Pancreas (tissue), 10 donors: ENCODE results near the gene MSI2. TPM values are rescaled to one million over a fixed set of nuclear protein-coding genes. Genes with fewer than 3 reads are reported as not detected.

Experiments used
- ATAC-seq, 4 donors: fragments of 200-7000 bp; cut with Tn5 transposase; one replicate each; pipeline versions ENCODE4 v1.8.0 to v1.9.1; 2020; ENCODE audit warnings: mild to moderate bottlenecking in 4 of 4, moderate library complexity in 4 of 4
- DNase-seq, 6 donors: peaks; one replicate each; pipeline ENCODE4 v3.0.0-alpha.2; 2020
- FAIRE-seq: peaks from 2 replicates; lab custom pipeline; 2012; peaks lifted over from hg19 to GRCh38; lab: Jason Lieb, UNC
- H3K27ac ChIP-seq, 4 donors: fragments of 200-600 bp; sonication (generic); 1 replicate in 3 of 4; 2 replicates in 1 of 4; pipeline versions ENCODE4 v1.5.0 to v1.8.0; 2020
- H3K27me3 ChIP-seq, 4 donors: fragments of 200-600 bp; one replicate each; pipeline ENCODE4 v1.8.0; 2021
- H3K36me3 ChIP-seq, 3 donors: fragments of 200-600 bp; sonication (generic) in 1 of 3; one replicate each; pipeline versions ENCODE4 v1.5.0 to v1.8.0; 2020 to 2021
- H3K4me1 ChIP-seq, 3 donors: fragments of 200-600 bp; one replicate each; pipeline ENCODE4 v1.8.0; 2021
- H3K4me3 ChIP-seq, 4 donors: fragments of 200-600 bp; sonication (generic) in 2 of 4; one replicate each; pipeline versions ENCODE4 v1.5.0 to v1.8.0; 2020 to 2021
- H3K9me3 ChIP-seq, 4 donors: fragments of 200-600 bp; one replicate each; pipeline ENCODE4 v1.8.0; 2021
- whole genome bisulfite sequencing, 2 donors: extraction: QIAGEN DNeasy Blood & Tissue Kit; methylation state at CpG; one replicate each; pipeline ENCODE4 v1.1.7; 2013; 5-methylcytosine and 5-hydroxymethylcytosine counted together
- intact Hi-C, 3 donors: fragments of 100-400 bp; cut with DNase I; formaldehyde crosslinking; loops; one replicate each; pipeline versions ENCODE4 v1.11.1 to v1.14.2; 2022
- polyA plus RNA-seq, 2 donors: library from polyadenylated mRNA; stranded (reverse); fragments of 200-250 nt; gene quantifications; one replicate each; pipeline ENCODE4 v1.2.3, GENCODE V29; 2013
- total RNA-seq, 6 donors: library from RNA; stranded (reverse); fragmentation: NEBNext Ultra II Directional in 4 of 6; extraction: Animal tissue kit (Norgen Biotek cat#: 25700) in 4 of 6; gene quantifications; one replicate each; pipeline versions ENCODE4 v1.2.1 to v1.2.4, GENCODE V29; 2021 to 2023
- TF ChIP-seq, protein P1 (sequence below), 4 donors: fragments of 200-600 bp; sonication (generic) in 3 of 4; IDR thresholded peaks; one replicate each; pipeline versions ENCODE4 v1.5.0 to v1.8.0; 2021; ENCODE audit warnings: antibody characterized with exemption in 4 of 4
- donor health status: healthy with polysubstance abuse.
- donor health status: DM: no; HTN: no; CAD: no; lungs with moderate emphysema.
- donor health status: DM: no; HTN: no; CAD: no.
- donor health status: control.
- donor health status: control.
- donor health status: Bipolar disorder and iron deficiency.
- donor health status: DM: yes; HTN: yes; CAD: no.
- donor health status: DM: no; HTN: no; CAD: no.
- donor health status: DM: no; HTN: no; CAD: no.
- donor health status: DM: yes; HTN: yes; CAD: no.

Gene MSI2
- total and polyA plus RNA-seq, 8 donors = 10.4 to 48.9 (median 30.1) TPM

DNA sequence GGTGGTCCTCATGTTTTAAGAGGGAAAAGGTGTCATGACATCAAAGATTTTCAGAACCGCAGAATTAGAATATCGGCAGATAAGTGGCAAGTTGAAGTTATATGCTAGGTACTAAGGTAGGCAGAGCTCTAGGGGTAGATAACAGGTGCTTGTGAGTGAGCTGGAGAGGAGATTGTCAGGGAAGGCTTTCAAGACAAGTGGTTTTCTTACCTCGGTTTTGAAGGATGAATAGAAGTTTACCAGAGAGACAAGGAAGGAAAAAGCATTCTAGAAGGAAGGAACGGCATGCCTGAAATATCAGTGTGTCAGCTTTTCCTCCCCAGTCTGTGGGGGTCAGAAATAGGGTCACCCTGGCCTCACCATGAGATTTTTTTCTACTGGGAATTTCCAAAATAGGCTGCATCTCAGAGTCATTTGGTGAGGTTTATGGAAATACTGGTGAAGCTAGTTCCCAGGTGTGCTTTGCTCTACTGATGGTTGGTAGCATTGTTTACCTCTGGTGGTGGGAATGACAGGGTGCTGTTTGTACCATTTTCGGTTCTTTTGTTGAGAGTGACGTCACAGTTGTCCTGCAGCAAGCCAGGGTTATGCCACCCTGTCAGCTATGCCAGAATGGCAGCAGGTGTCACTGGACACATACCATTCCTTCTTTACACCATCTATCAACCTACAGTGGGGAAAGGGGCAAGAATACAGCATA, 112.5 kb downstream of the MSI2 start:
- peak in 1 of 4 donors; percentile 4 for ATAC-seq
- WGBS, 2 donors = 64 to 67% methylated on average over 6 of the region's 6 CpGs
- no peaks in the 10 kb centered on the region for H3K36me3 ChIP-seq
- DNase-seq = no peak
- H3K27ac ChIP-seq = peak overlapping the region in 2 of 4 donors; percentile 70
- peaks cover 0 to 4% (median 0%) of the 10 kb centered on the region in 4 donors for H3K27me3 ChIP-seq
- no peaks in the 10 kb centered on the region for H3K9me3 ChIP-seq
- no peak overlapping the region for H3K4me3 ChIP-seq
- TF ChIP-seq, protein P1, sequence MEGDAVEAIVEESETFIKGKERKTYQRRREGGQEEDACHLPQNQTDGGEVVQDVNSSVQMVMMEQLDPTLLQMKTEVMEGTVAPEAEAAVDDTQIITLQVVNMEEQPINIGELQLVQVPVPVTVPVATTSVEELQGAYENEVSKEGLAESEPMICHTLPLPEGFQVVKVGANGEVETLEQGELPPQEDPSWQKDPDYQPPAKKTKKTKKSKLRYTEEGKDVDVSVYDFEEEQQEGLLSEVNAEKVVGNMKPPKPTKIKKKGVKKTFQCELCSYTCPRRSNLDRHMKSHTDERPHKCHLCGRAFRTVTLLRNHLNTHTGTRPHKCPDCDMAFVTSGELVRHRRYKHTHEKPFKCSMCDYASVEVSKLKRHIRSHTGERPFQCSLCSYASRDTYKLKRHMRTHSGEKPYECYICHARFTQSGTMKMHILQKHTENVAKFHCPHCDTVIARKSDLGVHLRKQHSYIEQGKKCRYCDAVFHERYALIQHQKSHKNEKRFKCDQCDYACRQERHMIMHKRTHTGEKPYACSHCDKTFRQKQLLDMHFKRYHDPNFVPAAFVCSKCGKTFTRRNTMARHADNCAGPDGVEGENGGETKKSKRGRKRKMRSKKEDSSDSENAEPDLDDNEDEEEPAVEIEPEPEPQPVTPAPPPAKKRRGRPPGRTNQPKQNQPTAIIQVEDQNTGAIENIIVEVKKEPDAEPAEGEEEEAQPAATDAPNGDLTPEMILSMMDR (IDR thresholded peaks at IDR 0.05) = no peak
- FAIRE-seq = no peak
- H3K4me1 ChIP-seq = peaks cover 17 to 29% (median 19%) of the 10 kb centered on the region in 3 donors
- intact Hi-C loops = no loop called here

GRCh38 chr17:57369509-57369945, 113.2 kb downstream of the MSI2 start:
- intact Hi-C loops = no loop called here
- 51 to 71% methylated on average over 2 of the region's 2 CpGs for WGBS, 2 donors
- no peak overlapping the region for H3K4me3 ChIP-seq
- H3K4me1 ChIP-seq = peaks cover 17 to 29% (median 19%) of the 10 kb centered on the region in 3 donors
- no peaks in the 10 kb centered on the region for H3K36me3 ChIP-seq
- TF ChIP-seq, protein P1 (IDR thresholded peaks at IDR 0.05) = no peak
- ATAC-seq (peak in 1 of 4 donors; percentile 6), DNase-seq (no peak), FAIRE-seq (no peak)
- no peaks in the 10 kb centered on the region for H3K9me3 ChIP-seq
- H3K27ac ChIP-seq = peak overlapping the region in 2 of 4 donors; percentile 70
- H3K27me3 ChIP-seq = peaks cover 0 to 9% (median 0%) of the 10 kb centered on the region in 4 donors

GRCh38 chr17:57370037-57370581, 113.8 kb downstream of the MSI2 start:
- H3K36me3 ChIP-seq = no peaks in the 10 kb centered on the region
- 63 to 66% methylated on average over 6 of the region's 6 CpGs for WGBS, 2 donors
- no peaks in the 10 kb centered on the region for H3K9me3 ChIP-seq
- H3K27ac ChIP-seq = peak overlapping the region in 3 of 4 donors; percentile 46 to 70 (median 70)
- FAIRE-seq (no peak), ATAC-seq (peak; percentile 33 to 60 (median 44)), DNase-seq (no peak)
- peaks cover 0 to 9% (median 0%) of the 10 kb centered on the region in 4 donors for H3K27me3 ChIP-seq
- TF ChIP-seq, protein P1 (IDR thresholded peaks at IDR 0.05) = no peak
- intact Hi-C loops = no loop called here
- peaks cover 17 to 29% (median 19%) of the 10 kb centered on the region in 3 donors for H3K4me1 ChIP-seq
- no peak overlapping the region for H3K4me3 ChIP-seq

GRCh38 chr17:57370619-57371018, 114.3 kb downstream of the MSI2 start:
- DNase-seq (no peak), ATAC-seq (no peak), FAIRE-seq (no peak)
- Histone ChIP-seq H3K4me1 (peaks cover 17 to 31% (median 19%) of the 10 kb centered on the region in 3 donors), H3K27me3 (peaks cover 0 to 9% (median 0%) of the 10 kb centered on the region in 4 donors), H3K9me3 (no peaks in the 10 kb centered on the region), H3K36me3 (no peaks in the 10 kb centered on the region), H3K27ac (peak overlapping the region in 3 of 4 donors; percentile 46 to 70 (median 70)), H3K4me3 (no peak overlapping the region)
- TF ChIP-seq, protein P1 (IDR thresholded peaks at IDR 0.05) = no peak
- WGBS, 2 donors = 95 to 96% methylated on average over 4 of the region's 4 CpGs
- intact Hi-C loops = no loop called here
